ENCODE data around the gene CDK6. TPM values are rescaled to one million over a fixed set of nuclear protein-coding genes. Genes with fewer than 3 reads are reported as not detected.

CDK6 gene
- total RNA-seq, 4 donors from 2014 or later = 58.1 to 79.1 (median 68.3) TPM

DNA sequence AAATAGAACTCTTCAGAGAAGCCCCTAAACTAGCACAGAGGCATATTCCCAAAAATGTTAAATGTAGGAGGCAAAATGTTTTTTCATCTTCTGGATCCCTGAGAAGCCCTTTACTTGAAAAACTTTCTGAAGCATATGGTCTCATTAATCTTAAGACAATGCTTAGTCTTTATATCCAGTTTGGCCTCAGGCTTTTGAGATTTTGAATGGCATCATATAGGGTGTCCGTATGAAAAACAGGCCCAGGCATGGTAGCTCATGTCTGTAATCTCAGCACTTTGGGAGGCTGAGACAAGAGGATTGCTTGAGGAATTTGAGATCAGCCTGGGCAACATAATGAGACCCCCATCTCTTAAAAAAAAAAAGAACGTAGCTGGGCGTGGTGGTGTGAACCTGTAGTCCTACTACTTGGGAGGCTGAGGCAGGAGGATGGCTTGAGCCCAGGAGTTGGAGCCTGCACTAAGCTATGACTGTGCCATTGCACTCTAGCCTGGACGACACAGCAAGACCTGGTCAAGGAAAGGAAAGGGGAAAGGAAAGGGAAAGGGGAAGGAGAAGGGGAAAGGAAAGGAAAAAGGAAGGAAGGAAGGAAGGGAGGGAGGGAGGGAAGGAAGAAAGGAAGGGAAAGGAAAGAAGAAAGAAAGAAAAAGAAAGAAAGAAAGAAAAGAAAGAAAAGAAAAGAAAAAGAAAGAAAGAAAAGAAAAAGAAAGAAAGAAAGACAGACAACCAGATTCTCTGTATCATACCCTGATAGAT is 119.4 kb downstream of the CDK6 start:
- 82% methylated on average over 4 of the region's 4 CpGs for WGBS
- peaks cover 12% of the 10 kb centered on the region for H3K4me1 ChIP-seq
- H3K36me3 ChIP-seq = no peaks in the 10 kb centered on the region
- TF ChIP-seq POLR2AphosphoS5 (IDR thresholded peaks at IDR 0.05) (no peak), POLR2A (IDR thresholded peaks at IDR 0.05) (no peak), EP300 (IDR thresholded peaks at IDR 0.05) (no peak)
- TF ChIP-seq, protein P1, sequence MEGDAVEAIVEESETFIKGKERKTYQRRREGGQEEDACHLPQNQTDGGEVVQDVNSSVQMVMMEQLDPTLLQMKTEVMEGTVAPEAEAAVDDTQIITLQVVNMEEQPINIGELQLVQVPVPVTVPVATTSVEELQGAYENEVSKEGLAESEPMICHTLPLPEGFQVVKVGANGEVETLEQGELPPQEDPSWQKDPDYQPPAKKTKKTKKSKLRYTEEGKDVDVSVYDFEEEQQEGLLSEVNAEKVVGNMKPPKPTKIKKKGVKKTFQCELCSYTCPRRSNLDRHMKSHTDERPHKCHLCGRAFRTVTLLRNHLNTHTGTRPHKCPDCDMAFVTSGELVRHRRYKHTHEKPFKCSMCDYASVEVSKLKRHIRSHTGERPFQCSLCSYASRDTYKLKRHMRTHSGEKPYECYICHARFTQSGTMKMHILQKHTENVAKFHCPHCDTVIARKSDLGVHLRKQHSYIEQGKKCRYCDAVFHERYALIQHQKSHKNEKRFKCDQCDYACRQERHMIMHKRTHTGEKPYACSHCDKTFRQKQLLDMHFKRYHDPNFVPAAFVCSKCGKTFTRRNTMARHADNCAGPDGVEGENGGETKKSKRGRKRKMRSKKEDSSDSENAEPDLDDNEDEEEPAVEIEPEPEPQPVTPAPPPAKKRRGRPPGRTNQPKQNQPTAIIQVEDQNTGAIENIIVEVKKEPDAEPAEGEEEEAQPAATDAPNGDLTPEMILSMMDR (IDR thresholded peaks at IDR 0.05) = no peak
- no peaks in the 10 kb centered on the region for H3K9me3 ChIP-seq
- H3K4me3 ChIP-seq = peak overlapping the region; percentile 48
- peak overlapping the region; percentile 86 for H3K27ac ChIP-seq
- DNase-seq (ENCODE audit: low spot score in 2 of 2) = no peak
- H3K27me3 ChIP-seq = no peaks in the 10 kb centered on the region

DNA sequence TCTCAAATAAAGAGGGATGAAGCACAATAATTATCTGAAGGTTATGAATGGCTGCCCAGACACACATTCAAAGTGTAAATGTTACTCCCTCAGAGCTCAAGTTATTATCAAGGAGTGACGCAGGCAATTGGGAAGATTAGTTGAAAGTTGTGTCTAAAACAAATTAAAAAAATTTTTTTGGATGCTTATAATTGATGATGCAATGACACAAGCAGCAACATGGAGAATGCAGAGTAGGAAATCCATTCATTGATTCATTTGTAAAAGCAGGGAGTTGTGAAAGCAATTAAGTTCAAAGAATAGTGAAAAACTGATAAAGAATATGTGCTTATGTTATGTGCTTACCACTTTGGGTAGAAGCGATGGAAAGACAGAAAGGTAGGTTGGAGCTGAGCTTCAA is 120.4 kb downstream of the CDK6 start:
- H3K9me3 ChIP-seq = no peaks in the 10 kb centered on the region
- no peaks in the 10 kb centered on the region for H3K36me3 ChIP-seq
- no peak for DNase-seq (ENCODE audit: low spot score in 2 of 2)
- H3K4me1 ChIP-seq = peaks cover 12% of the 10 kb centered on the region
- no peak overlapping the region for H3K4me3 ChIP-seq
- TF ChIP-seq POLR2AphosphoS5 (IDR thresholded peaks at IDR 0.05) = no peak
- no peak for TF ChIP-seq POLR2A (IDR thresholded peaks at IDR 0.05)
- TF ChIP-seq EP300 (IDR thresholded peaks at IDR 0.05) = no peak
- TF ChIP-seq, protein P1 (IDR thresholded peaks at IDR 0.05) = no peak
- no peak overlapping the region for H3K27ac ChIP-seq
- WGBS = 93% methylated on average over 2 of the region's 2 CpGs
- H3K27me3 ChIP-seq = no peaks in the 10 kb centered on the region

DNA sequence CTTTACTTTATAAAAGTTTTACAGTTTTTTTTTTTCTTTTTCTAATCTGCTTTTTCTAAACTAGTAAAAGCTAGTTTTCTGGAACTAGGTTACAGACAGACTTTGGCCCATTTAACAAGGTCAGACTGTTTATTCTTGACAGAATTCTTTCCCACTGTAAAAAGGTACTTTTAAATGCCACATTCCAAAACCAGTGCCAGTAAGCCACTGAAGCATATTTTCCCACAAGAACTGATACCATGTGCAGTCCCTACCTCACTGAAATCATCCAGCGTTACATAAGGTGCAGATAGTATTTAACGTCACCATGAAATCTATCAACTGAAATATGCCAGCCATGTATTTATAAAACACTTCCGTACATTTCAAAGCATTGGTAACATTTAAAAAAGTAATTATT is 121.6 kb downstream of the CDK6 start:
- Histone ChIP-seq H3K27ac (no peak overlapping the region), H3K9me3 (no peaks in the 10 kb centered on the region), H3K27me3 (no peaks in the 10 kb centered on the region), H3K4me1 (peaks cover 12% of the 10 kb centered on the region), H3K4me3 (no peak overlapping the region), H3K36me3 (no peaks in the 10 kb centered on the region)
- 85% methylated on average over 3 of the region's 3 CpGs for WGBS
- DNase-seq (ENCODE audit: low spot score in 2 of 2) = no peak
- no peak for TF ChIP-seq POLR2AphosphoS5 (IDR thresholded peaks at IDR 0.05)
- TF ChIP-seq, protein P1 (IDR thresholded peaks at IDR 0.05) = no peak

DNA sequence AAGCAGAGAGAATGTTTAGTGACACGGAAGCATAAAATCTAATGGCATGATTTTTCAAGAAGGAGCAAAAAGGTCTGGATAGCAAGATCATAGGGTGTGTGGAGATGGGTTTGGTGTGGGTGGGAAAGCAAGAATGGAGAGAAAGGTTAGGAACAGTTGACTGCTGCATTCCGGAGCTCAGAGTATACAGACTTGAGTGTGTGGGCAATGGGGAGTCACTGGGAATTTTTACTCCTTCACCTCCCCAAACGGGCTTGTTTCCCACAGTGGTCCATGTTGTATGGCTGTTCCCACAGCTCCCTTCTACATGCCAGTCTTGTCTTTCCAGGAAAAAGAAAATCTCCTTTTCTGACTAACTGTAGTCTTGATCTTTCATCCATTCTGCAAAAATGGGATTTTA is 122.1 kb downstream of the CDK6 start:
- Histone ChIP-seq H3K36me3 (no peaks in the 10 kb centered on the region), H3K4me1 (peaks cover 12% of the 10 kb centered on the region), H3K9me3 (no peaks in the 10 kb centered on the region), H3K4me3 (no peak overlapping the region), H3K27me3 (no peaks in the 10 kb centered on the region), H3K27ac (no peak overlapping the region)
- DNase-seq (ENCODE audit: low spot score in 2 of 2) = no peak
- 86% methylated on average over 3 of the region's 3 CpGs for WGBS
- no peak for TF ChIP-seq POLR2A (IDR thresholded peaks at IDR 0.05)
- no peak for TF ChIP-seq POLR2AphosphoS5 (IDR thresholded peaks at IDR 0.05)

DNA sequence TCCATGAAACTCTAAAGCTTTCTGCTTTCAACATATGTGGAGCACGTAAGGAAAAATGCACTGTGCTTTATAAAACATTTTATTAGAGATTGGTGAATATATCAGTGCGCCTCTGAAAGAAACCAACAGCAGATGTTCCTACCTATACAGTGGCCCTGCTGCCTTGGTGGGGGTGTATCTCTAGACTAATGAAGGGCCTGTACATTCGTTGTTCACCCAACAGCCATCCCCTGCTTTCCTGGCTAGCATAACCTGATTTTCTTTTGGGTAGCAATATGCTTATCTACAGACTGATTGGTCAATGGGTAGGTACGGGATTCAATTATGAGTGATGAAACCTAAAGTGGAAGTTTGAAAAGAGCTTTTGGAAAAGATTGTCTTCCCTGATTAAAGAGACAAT is 126.5 kb downstream of the CDK6 start:
- Histone ChIP-seq H3K9me3 (no peaks in the 10 kb centered on the region), H3K27ac (no peak overlapping the region), H3K4me3 (no peak overlapping the region), H3K36me3 (no peaks in the 10 kb centered on the region), H3K4me1 (no peaks in the 10 kb centered on the region), H3K27me3 (no peaks in the 10 kb centered on the region)
- TF ChIP-seq, protein P1 (IDR thresholded peaks at IDR 0.05) = no peak
- TF ChIP-seq POLR2AphosphoS5 (IDR thresholded peaks at IDR 0.05) (no peak), EP300 (IDR thresholded peaks at IDR 0.05) (no peak), POLR2A (IDR thresholded peaks at IDR 0.05) (no peak)
- WGBS = 87% methylated on average over 4 of the region's 4 CpGs
- no peak for DNase-seq (ENCODE audit: low spot score in 2 of 2)
